ENCODE results near the gene ASB18. TPM values are rescaled to one million over a fixed set of nuclear protein-coding genes. Genes with fewer than 3 reads are reported as not detected.

Gene ASB18
- total and polyA plus RNA-seq, 4 donors: not detected

- TF ChIP-seq MAX (IDR thresholded peaks at IDR 0.05): no peak
- no peak overlapping the region for H3K9ac ChIP-seq (ENCODE audit: low read depth in 1 of 2, low read length in 2 of 2)
- no peaks in the 10 kb centered on the region for H3K36me3 ChIP-seq (ENCODE audit: control insufficient read depth in 4 of 4, insufficient read depth in 3 of 4, low read depth in 1 of 4, low read length in 3 of 4)
- no peak overlapping the region for H3K4me3 ChIP-seq (ENCODE audit: low read depth in 1 of 3, low read length in 3 of 3)
- DNase-seq (ENCODE audit: low spot score): no peak
- H3K4me1 ChIP-seq (ENCODE audit: control insufficient read depth in 4 of 4, insufficient read depth in 4 of 4, low read length in 3 of 4): no peaks in the 10 kb centered on the region
- no peak overlapping the region for H3K27ac ChIP-seq (ENCODE audit: low read depth in 1 of 2, low read length in 2 of 2)
- no peaks in the 10 kb centered on the region for H3K9me3 ChIP-seq (ENCODE audit: control insufficient read depth in 4 of 4, low read length in 3 of 4)
- H3K27me3 ChIP-seq (ENCODE audit: control insufficient read depth in 4 of 4, insufficient read depth in 4 of 4, low read length in 3 of 4): peaks cover 0 to 3% (median under 1%) of the 10 kb centered on the region in 4 donors
- WGBS: 52% methylated on average over 7 of the region's 7 CpGs
These were observed 2.8 kb downstream of the ASB18 start for GRCh38 chr2:236261452-236261851.

- no peaks in the 10 kb centered on the region for H3K9me3 ChIP-seq (ENCODE audit: control insufficient read depth in 4 of 4, low read length in 3 of 4)
- peaks cover 0 to 3% (median 0%) of the 10 kb centered on the region in 4 donors for H3K27me3 ChIP-seq (ENCODE audit: control insufficient read depth in 4 of 4, insufficient read depth in 4 of 4, low read length in 3 of 4)
- no peak overlapping the region for H3K4me3 ChIP-seq (ENCODE audit: low read depth in 1 of 3, low read length in 3 of 3)
- DNase-seq (ENCODE audit: low spot score): peak; percentile 2
- 73% methylated on average over 6 of the region's 6 CpGs for WGBS
- H3K36me3 ChIP-seq (ENCODE audit: control insufficient read depth in 4 of 4, insufficient read depth in 3 of 4, low read depth in 1 of 4, low read length in 3 of 4): no peaks in the 10 kb centered on the region
- H3K9ac ChIP-seq (ENCODE audit: low read depth in 1 of 2, low read length in 2 of 2): no peak overlapping the region
- no peaks in the 10 kb centered on the region for H3K4me1 ChIP-seq (ENCODE audit: control insufficient read depth in 4 of 4, insufficient read depth in 4 of 4, low read length in 3 of 4)
- TF ChIP-seq FOXA1 (IDR thresholded peaks at IDR 0.05) (no peak), ATF3 (IDR thresholded peaks at IDR 0.05) (no peak), RAD21 (IDR thresholded peaks at IDR 0.05) (no peak), JUND (IDR thresholded peaks at IDR 0.05) (no peak), ZBTB33 (IDR thresholded peaks at IDR 0.05) (no peak), MAX (IDR thresholded peaks at IDR 0.05) (no peak), EGR1 (IDR thresholded peaks at IDR 0.05; ENCODE audit: low read depth in 2 of 2) (no peak)
- no peak overlapping the region for H3K27ac ChIP-seq (ENCODE audit: low read depth in 1 of 2, low read length in 2 of 2)
These were observed 4.8 kb downstream of the ASB18 start for GRCh38 chr2:236259371-236259770.

- no peak overlapping the region for H3K4me3 ChIP-seq (ENCODE audit: low read depth in 1 of 3, low read length in 3 of 3)
- H3K27me3 ChIP-seq (ENCODE audit: control insufficient read depth in 4 of 4, insufficient read depth in 4 of 4, low read length in 3 of 4): peaks cover 0 to 3% (median 0%) of the 10 kb centered on the region in 4 donors
- H3K9ac ChIP-seq (ENCODE audit: low read depth in 1 of 2, low read length in 2 of 2): no peak overlapping the region
- no peaks in the 10 kb centered on the region for H3K4me1 ChIP-seq (ENCODE audit: control insufficient read depth in 4 of 4, insufficient read depth in 4 of 4, low read length in 3 of 4)
- 78% methylated on average over 6 of the region's 6 CpGs for WGBS
- no peak for TF ChIP-seq JUND (IDR thresholded peaks at IDR 0.05)
- DNase-seq (ENCODE audit: low spot score): peak; percentile 8
- no peak overlapping the region for H3K27ac ChIP-seq (ENCODE audit: low read depth in 1 of 2, low read length in 2 of 2)
- no peaks in the 10 kb centered on the region for H3K36me3 ChIP-seq (ENCODE audit: control insufficient read depth in 4 of 4, insufficient read depth in 3 of 4, low read depth in 1 of 4, low read length in 3 of 4)
- H3K9me3 ChIP-seq (ENCODE audit: control insufficient read depth in 4 of 4, low read length in 3 of 4): no peaks in the 10 kb centered on the region
These were observed 6.6 kb downstream of the ASB18 start for GRCh38 chr2:236257575-236257974.

- H3K27ac ChIP-seq (ENCODE audit: low read depth in 1 of 2, low read length in 2 of 2): no peak overlapping the region
- no peaks in the 10 kb centered on the region for H3K4me1 ChIP-seq (ENCODE audit: control insufficient read depth in 4 of 4, insufficient read depth in 4 of 4, low read length in 3 of 4)
- no peak overlapping the region for H3K4me3 ChIP-seq (ENCODE audit: low read depth in 1 of 3, low read length in 3 of 3)
- WGBS: 72% methylated on average over 8 of the region's 8 CpGs
- no peaks in the 10 kb centered on the region for H3K9me3 ChIP-seq (ENCODE audit: control insufficient read depth in 4 of 4, low read length in 3 of 4)
- peak; percentile 21 for DNase-seq (ENCODE audit: low spot score)
- no peaks in the 10 kb centered on the region for H3K36me3 ChIP-seq (ENCODE audit: control insufficient read depth in 4 of 4, insufficient read depth in 3 of 4, low read depth in 1 of 4, low read length in 3 of 4)
- TF ChIP-seq HNF4A (conservative IDR thresholded peaks at IDR 0.05) (no peak), NR2F2 (IDR thresholded peaks at IDR 0.05) (no peak), RAD21 (IDR thresholded peaks at IDR 0.05) (no peak), EGR1 (IDR thresholded peaks at IDR 0.05; ENCODE audit: low read depth in 2 of 2) (no peak), MAX (IDR thresholded peaks at IDR 0.05) (no peak), SP1 (IDR thresholded peaks at IDR 0.05) (no peak), YY1 (IDR thresholded peaks at IDR 0.05) (no peak), FOXA2 (IDR thresholded peaks at IDR 0.05) (no peak), ZBTB33 (IDR thresholded peaks at IDR 0.05) (no peak), CTCF (IDR thresholded peaks at IDR 0.05; ENCODE audit: low read depth, low read length, missing input control) (no peak), JUND (IDR thresholded peaks at IDR 0.05) (no peak), RXRA (IDR thresholded peaks at IDR 0.05) (no peak), ATF3 (IDR thresholded peaks at IDR 0.05) (no peak), GABPA (IDR thresholded peaks at IDR 0.05 in 1 of 2, conservative IDR thresholded peaks at IDR 0.05 in 1 of 2) (no peak), HNF4G (IDR thresholded peaks at IDR 0.05) (no peak)
- H3K9ac ChIP-seq (ENCODE audit: low read depth in 1 of 2, low read length in 2 of 2): no peak overlapping the region
- H3K27me3 ChIP-seq (ENCODE audit: control insufficient read depth in 4 of 4, insufficient read depth in 4 of 4, low read length in 3 of 4): peaks cover 0 to 3% (median under 1%) of the 10 kb centered on the region in 4 donors
These were observed 7.1 kb downstream of the ASB18 start for GRCh38 chr2:236257136-236257535.
